Brain microvascular endothelial cell (primary cell): Measurements from ENCODE around the gene CST9.

ENCODE experiments used
- DNase-seq: peaks from one replicate; pipeline ENCODE4 v3.0.0-alpha.2; 2020
- H3K27ac ChIP-seq: fragments of 250-450 bp; sonication (Bioruptor Pico); 2 replicates; pipeline ENCODE4 v1.5.1; 2020; ENCODE audit warnings: mild to moderate bottlenecking, moderate library complexity
- H3K27me3 ChIP-seq: fragments of 250-450 bp; sonication (Bioruptor Pico); replicated peaks from 2 replicates; pipeline ENCODE4 v1.5.1; 2020; ENCODE audit warnings: mild to moderate bottlenecking
- H3K36me3 ChIP-seq: fragments of 250-450 bp; sonication (Bioruptor Pico); replicated peaks from 2 replicates; pipeline ENCODE4 v1.5.1; 2020; ENCODE audit warnings: mild to moderate bottlenecking
- H3K4me3 ChIP-seq: 2 replicates; pipeline ENCODE4 v1.5.1; 2011; ENCODE audit warnings: low read depth, mild to moderate bottlenecking, control low read depth, low read length, moderate library complexity
- in situ Hi-C: cut with HindIII; loops from 2 replicates; pipeline ENCODE4 v1.10.0; 2017; ENCODE audit warnings: low sequenced_read_pairs, low pct_ligation_motif_present
- TF ChIP-seq, protein P1 (sequence below): IDR thresholded peaks from 2 replicates; pipeline ENCODE4 v1.5.1; 2011; ENCODE audit warnings: low read depth, mild to moderate bottlenecking, moderate library complexity, low read length, control low read depth, inconsistent platforms; ENCODE audit errors: missing control alignments

The CST9 gene

DNA sequence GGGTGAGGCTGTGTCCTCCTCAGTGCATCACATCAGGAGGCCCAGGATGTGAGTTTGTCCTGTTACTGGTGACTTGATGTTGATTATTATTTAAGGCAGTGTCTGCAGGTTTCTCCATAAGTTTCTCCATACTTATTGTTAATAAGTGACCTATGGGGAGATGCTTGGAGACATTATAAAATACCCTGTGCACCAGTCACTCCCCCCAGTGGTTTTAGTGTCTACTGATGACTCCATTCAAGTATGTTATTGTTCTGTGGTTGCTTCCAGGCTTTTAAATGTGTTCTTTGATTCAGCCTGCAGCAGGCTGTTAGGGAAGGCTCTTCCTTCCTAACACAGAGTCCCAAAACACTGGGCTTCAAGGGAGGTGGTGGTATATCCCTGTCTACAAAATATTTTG lies 46.7 kb upstream of the CST9 start:
- H3K27ac ChIP-seq, result no peak overlapping the region
- TF ChIP-seq, protein P1, sequence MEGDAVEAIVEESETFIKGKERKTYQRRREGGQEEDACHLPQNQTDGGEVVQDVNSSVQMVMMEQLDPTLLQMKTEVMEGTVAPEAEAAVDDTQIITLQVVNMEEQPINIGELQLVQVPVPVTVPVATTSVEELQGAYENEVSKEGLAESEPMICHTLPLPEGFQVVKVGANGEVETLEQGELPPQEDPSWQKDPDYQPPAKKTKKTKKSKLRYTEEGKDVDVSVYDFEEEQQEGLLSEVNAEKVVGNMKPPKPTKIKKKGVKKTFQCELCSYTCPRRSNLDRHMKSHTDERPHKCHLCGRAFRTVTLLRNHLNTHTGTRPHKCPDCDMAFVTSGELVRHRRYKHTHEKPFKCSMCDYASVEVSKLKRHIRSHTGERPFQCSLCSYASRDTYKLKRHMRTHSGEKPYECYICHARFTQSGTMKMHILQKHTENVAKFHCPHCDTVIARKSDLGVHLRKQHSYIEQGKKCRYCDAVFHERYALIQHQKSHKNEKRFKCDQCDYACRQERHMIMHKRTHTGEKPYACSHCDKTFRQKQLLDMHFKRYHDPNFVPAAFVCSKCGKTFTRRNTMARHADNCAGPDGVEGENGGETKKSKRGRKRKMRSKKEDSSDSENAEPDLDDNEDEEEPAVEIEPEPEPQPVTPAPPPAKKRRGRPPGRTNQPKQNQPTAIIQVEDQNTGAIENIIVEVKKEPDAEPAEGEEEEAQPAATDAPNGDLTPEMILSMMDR, result no peak
- peak; percentile 43 for DNase-seq
- H3K27me3 ChIP-seq, result no peaks in the 10 kb centered on the region
- H3K36me3 ChIP-seq, result no peaks in the 10 kb centered on the region
- no peak overlapping the region for H3K4me3 ChIP-seq
- in situ Hi-C loops, result no loop called here

DNA sequence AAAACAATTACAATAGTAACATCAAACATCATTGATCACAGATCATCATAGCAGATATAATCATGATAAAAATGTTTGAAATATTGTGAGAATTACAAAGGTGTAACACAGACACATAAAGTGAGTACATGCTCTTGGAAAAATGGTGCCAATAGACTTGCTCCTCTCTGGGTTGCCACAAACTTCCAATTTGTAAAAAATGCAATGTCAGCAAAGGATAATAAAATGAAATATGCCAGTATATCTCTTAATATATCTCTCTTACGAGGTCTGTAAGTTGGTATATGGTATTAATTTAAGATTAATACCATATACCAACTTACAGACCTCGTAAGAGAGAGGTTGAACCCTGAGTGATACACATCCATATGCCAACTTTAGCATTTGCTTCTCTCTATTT lies 45.4 kb upstream of the CST9 start:
- Histone ChIP-seq H3K27ac (no peak overlapping the region), H3K4me3 (no peak overlapping the region), H3K27me3 (no peaks in the 10 kb centered on the region), H3K36me3 (no peaks in the 10 kb centered on the region)
- no peak for DNase-seq
- in situ Hi-C loops, result no loop called here
- TF ChIP-seq, protein P1, result no peak

DNA sequence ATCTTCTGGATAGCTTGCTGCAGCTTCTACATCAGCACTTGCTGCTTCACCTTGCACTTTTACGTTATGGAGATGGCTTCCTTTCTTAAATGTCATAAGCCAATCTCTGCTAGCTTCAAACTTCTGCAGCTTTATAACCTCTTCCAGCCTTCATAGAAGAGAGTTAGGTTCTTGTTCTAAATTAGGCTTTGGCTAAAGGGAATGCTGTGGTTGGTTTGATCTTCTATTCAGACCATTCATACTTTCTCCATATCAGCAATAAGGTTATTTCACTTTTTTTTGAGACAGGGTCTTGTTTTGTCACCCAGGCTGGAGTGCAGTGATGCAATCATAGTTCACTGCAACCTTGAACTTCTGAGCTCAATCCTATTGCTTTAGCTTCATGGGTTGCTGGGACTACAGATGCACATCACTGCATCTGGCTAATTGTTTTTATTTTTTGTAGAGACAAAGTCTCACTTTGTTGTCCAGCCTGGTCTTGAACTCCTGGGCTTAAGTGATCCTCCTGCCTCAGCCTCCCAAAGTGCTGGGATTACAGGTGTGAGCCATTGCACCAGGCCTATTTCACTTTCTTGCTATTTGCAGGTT lies 44.2 kb upstream of the CST9 start:
- DNase-seq, result no peak
- in situ Hi-C loops, result no loop called here
- H3K36me3 ChIP-seq, result no peaks in the 10 kb centered on the region
- no peak overlapping the region for H3K27ac ChIP-seq
- H3K4me3 ChIP-seq, result no peak overlapping the region
- TF ChIP-seq, protein P1, result no peak
- H3K27me3 ChIP-seq, result no peaks in the 10 kb centered on the region

DNA sequence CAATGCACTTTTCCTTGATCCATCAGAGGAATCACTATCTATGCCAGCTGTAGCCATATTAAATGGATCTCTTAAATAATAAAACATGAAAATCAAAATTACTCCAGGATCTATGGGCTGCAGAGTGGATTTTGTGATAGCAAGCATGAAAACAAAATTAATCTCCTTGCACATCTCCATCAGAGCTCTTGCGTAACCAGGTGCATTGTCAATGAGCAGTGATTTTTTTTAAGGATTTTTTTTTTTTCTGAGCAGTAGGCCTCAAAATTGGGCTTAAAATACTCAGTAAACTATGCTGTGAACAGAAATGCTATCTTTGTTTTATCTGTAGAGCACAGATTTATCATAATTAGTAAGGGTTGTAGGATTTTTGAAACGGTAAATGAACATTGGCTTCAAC lies 43.5 kb upstream of the CST9 start:
- TF ChIP-seq, protein P1, result no peak
- H3K36me3 ChIP-seq, result no peaks in the 10 kb centered on the region
- no peak overlapping the region for H3K27ac ChIP-seq
- no peak for DNase-seq
- H3K4me3 ChIP-seq, result no peak overlapping the region
- H3K27me3 ChIP-seq, result no peaks in the 10 kb centered on the region
- in situ Hi-C loops, result no loop called here

DNA sequence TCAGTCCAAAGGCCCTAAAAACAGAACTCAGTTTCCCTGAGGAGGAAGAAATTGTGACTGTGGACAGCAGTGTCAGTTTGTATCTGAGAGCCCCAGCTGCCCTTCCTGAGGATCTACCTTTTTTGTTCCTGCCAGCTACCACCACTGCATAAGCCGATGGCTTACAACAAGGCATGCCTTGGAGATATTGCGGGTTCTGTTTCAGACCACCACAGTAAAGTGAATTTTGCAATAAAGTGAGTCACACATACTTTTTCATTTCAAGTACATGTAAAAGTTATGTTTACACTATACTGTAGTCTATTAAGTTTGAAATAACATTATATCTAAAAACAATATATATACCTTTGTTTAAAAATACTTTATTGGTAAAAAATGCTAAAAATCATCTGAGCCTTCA lies 41.6 kb upstream of the CST9 start:
- Histone ChIP-seq H3K27ac (no peak overlapping the region), H3K27me3 (no peaks in the 10 kb centered on the region), H3K4me3 (no peak overlapping the region), H3K36me3 (no peaks in the 10 kb centered on the region)
- TF ChIP-seq, protein P1, result no peak
- no peak for DNase-seq
- in situ Hi-C loops, result no loop called here

DNA sequence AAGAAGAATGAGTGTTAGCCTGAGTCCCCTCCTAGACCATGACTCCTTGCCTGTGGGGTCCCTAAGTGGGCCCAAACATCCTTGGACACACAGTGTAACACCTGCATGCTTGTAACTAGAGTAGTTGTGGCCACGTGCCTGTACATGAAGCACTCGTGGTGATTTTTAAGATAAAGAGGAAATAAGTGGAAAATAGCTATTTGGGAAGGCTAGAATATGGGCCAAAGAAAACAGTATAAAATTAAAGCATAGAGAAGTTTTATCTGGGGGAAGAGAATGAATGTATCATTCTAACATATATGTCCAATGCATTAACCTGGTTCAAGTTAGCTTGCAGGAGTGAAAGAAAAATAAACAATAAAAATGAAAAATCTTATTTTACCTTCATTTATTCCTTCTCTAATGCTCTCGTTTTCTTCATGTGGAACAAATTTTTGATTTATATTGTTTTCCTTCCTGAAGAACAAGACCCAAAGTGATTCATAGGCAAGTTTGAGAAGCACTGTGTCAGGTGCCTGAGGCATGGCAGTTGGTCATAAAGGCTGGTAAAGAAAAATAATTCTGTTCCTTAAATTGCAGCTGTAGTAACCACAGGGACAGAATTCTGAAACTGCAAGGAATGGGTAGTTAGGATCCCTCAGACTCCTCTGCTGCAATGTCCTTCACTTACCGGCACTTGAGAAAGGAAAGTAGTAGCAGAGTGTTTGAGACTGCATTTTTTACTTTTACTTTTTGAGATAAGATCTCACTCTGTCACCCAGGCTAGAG lies 40.6 kb upstream of the CST9 start:
- H3K4me3 ChIP-seq, result no peak overlapping the region
- H3K36me3 ChIP-seq, result no peaks in the 10 kb centered on the region
- in situ Hi-C loops, result no loop called here
- DNase-seq, result no peak
- TF ChIP-seq, protein P1, result no peak
- H3K27me3 ChIP-seq, result no peaks in the 10 kb centered on the region
- H3K27ac ChIP-seq, result no peak overlapping the region
